ENCODE measurements around the gene RIC3. TPM values are rescaled to one million over a fixed set of nuclear protein-coding genes. Genes with fewer than 3 reads are reported as not detected.

Gene RIC3, protein sequence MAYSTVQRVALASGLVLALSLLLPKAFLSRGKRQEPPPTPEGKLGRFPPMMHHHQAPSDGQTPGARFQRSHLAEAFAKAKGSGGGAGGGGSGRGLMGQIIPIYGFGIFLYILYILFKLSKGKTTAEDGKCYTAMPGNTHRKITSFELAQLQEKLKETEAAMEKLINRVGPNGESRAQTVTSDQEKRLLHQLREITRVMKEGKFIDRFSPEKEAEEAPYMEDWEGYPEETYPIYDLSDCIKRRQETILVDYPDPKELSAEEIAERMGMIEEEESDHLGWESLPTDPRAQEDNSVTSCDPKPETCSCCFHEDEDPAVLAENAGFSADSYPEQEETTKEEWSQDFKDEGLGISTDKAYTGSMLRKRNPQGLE
- 1 to 10 TPM; 1.5 to 6.4 (median 3.7) TPM for total RNA-seq

DNA sequence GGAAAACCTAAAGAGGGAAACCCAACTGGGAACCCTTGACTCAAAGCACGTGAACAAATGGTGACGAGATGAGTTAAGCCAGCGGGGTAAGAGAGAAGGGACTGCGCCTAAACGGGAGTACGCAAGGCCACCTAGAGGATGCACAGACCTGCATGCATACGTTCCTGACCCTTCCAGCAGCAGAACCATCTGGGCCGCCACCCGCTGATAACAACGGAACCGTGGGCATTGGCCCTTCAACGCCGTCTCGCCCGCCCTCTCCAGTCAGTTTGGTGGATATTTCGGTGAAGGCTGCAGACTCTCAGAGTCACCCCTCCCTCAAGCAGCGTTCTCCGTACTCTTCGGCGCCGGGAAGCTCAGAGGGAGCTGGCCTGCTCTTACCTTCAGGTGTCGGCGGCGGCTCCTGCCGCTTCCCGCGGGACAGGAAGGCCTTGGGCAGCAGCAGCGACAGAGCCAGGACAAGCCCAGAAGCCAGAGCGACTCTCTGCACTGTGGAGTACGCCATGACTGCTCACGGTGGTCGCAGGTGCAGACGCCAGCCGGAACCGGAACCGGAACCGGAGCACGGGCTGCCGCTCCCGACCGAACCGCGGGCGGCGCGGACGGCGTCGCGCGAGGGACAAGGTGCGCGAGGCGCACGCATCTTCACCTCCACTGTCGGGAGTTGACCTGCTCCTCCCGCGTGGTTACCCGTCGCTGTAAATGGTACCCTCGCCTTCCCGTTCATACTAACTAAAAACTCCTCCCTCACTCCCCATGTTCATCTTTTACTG is at the start of gene RIC3:
RIC3 (minus strand) TSS at position 541 of the 773 bp plus-strand sequence; CDS start at position 505, 36 bp downstream.
- TF ChIP-seq, protein P1, sequence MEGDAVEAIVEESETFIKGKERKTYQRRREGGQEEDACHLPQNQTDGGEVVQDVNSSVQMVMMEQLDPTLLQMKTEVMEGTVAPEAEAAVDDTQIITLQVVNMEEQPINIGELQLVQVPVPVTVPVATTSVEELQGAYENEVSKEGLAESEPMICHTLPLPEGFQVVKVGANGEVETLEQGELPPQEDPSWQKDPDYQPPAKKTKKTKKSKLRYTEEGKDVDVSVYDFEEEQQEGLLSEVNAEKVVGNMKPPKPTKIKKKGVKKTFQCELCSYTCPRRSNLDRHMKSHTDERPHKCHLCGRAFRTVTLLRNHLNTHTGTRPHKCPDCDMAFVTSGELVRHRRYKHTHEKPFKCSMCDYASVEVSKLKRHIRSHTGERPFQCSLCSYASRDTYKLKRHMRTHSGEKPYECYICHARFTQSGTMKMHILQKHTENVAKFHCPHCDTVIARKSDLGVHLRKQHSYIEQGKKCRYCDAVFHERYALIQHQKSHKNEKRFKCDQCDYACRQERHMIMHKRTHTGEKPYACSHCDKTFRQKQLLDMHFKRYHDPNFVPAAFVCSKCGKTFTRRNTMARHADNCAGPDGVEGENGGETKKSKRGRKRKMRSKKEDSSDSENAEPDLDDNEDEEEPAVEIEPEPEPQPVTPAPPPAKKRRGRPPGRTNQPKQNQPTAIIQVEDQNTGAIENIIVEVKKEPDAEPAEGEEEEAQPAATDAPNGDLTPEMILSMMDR (IDR thresholded peaks at IDR 0.05; ENCODE audit: low read depth): no peak

DNA sequence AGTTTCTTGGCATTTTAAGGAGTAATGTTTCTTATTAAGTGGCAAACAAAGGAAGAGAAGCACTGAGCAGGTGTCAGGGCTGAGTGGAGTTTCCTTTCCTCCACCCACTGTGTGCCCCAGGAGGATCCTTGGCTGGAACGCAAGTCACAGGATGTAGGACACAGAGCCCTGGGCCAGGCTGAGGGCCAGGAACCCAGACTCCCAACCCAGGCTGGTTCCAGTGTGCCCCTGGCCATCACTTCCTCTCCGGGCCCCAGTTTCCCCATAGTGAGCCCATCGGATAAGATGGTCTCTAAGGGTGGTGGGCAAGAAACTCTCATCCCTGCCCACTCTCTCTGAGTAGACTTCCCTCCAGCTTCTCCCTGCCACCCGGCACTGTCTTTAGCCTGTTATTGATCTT is 49.6 kb upstream of the RIC3 start:
- TF ChIP-seq, protein P1 (IDR thresholded peaks at IDR 0.05; ENCODE audit: low read depth): no peak

DNA sequence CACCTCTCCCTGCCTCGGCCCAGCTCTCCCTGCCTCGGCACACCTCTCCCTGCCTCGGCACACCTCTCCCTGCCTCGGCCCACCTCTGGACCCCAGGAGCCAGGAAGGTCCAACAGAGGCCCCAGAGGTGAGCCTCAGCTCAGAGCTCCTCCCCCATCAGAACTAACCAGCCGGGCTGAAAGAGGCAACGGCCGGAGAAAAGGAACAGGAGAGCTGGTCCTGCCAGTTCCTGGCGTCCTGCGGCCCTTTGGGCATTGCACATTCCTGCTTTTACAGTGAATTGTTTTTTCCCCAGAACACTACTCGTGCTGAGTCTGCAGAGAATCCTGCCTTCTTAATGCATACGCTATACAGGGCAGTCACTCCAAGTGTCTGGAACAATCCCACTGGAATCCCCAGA is 49.1 kb upstream of the RIC3 start:
- TF ChIP-seq, protein P1 (IDR thresholded peaks at IDR 0.05; ENCODE audit: low read depth): no peak

DNA sequence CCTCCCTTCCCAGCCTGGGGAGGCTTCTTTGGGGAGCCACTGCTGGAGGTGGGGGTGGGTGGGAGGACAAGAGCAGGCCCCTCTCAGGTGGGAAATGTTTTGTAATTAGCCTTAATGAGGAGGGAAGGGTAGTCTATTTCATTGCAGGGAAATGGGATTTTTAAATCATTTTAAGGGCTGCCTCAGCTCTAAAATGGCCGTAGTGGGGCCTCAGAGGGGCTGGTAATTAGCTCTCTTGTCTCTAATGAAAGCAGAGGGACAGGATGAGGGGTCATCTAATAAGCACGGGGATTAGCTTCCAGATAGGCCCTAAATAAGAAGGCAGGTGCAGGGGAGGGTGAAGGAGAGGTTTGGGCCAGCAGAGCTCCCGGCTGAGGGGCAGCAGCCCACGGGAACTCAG is 48.3 kb upstream of the RIC3 start:
- TF ChIP-seq, protein P1 (IDR thresholded peaks at IDR 0.05; ENCODE audit: low read depth): no peak

DNA sequence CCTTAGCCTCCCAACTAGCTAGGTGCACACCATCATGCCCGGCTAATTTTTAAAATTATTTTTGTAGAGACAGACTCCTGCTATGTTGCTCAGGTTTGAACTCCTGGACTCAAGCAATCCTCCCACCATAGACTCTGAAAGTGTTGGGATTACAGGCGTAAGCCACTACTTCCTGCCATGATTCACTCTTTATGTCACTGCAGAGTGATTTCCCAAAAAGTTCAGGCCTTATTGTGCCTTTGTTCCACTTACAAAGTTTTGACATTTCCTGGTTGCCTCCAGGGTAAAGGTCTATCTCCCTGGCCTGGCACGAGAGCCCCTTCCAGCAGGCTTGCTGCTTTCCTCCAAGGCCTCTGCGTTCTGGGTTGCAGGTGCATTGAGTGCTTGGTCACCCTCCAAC is 44.6 kb upstream of the RIC3 start:
- TF ChIP-seq, protein P1 (IDR thresholded peaks at IDR 0.05; ENCODE audit: low read depth): no peak

DNA sequence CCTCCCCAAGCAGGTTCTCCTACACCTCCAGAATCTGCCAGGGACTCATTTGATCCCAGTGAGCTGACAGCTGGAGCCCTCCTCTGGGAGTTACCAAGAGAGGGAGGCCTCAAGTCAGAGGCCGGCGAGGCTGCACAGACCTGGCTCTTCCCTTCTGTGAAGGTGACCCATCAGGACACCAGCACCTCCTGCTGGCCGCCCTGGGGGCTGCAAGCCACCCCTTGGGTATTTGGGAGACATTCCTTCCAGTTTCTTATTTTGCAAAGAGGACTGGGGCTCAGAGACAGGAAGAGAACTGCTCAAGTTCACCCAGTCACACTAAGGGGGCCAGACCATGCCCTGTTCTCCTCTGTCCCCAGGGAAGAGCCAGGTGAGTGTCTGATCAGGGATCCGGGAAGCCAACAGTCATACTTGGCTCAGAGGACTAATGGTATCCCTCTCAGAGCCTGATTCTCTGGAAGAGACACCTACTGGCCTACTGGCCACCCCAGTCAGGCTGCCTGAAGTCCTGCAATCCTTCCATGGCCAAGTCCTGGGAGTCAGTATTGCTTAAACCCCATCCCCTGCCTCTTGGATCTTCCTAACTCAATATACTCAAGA is 40.5 kb upstream of the RIC3 start:
- TF ChIP-seq, protein P1 (IDR thresholded peaks at IDR 0.05; ENCODE audit: low read depth): no peak
